Islet precursor cell (in vitro differentiated cells): ENCODE data around the gene SFTA2.
"Not testable (repeated sequence)": the region's sequence is repeated elsewhere in the genome, so short reads cannot be mapped to it uniquely, and the experiment has no call there.

Experiments
- DNase-seq: peaks from one replicate; pipeline ENCODE4 v3.0.0-alpha.2; 2018

SFTA2 gene

GRCh38 chr6:30912746-30913520 lies 19.0 kb downstream of the SFTA2 start:
- no peak for DNase-seq

GRCh38 chr6:30910473-30910872 lies 21.5 kb downstream of the SFTA2 start:
- DNase-seq: not testable (repeated sequence)

- DNase-seq: no peak
Observed at GRCh38 chr6:30908700-30909099, 23.3 kb downstream of the SFTA2 start.

- peak; percentile 99 for DNase-seq
Observed at GRCh38 chr6:30907758-30908591, 24.0 kb downstream of the SFTA2 start, which contains the start of gene GTF2H4. GTF2H4 (plus strand) TSS chr6:30908207.

- DNase-seq: not testable (repeated sequence)
Observed at GRCh38 chr6:30907290-30907757, 24.6 kb downstream of the SFTA2 start.

GRCh38 chr6:30903236-30903635 lies 28.7 kb downstream of the SFTA2 start:
- no peak for DNase-seq

GRCh38 chr6:30902709-30903108 lies 29.3 kb downstream of the SFTA2 start:
- DNase-seq: no peak

GRCh38 chr6:30902196-30902595 lies 29.8 kb downstream of the SFTA2 start:
- DNase-seq: not testable (repeated sequence)

GRCh38 chr6:30901436-30901835 lies 30.5 kb downstream of the SFTA2 start:
- DNase-seq: no peak

- DNase-seq: no peak
Observed at GRCh38 chr6:30900863-30901417, 31.0 kb downstream of the SFTA2 start.

GRCh38 chr6:30898750-30899360 lies 33.1 kb downstream of the SFTA2 start:
- no peak for DNase-seq

GRCh38 chr6:30897882-30898281 lies 34.1 kb downstream of the SFTA2 start:
- no peak for DNase-seq

GRCh38 chr6:30896541-30896940 lies 35.4 kb downstream of the SFTA2 start:
- no peak for DNase-seq

GRCh38 chr6:30895343-30895742 lies 36.6 kb downstream of the SFTA2 start:
- DNase-seq: no peak

- no peak for DNase-seq
Observed at GRCh38 chr6:30894935-30895334, 37.0 kb downstream of the SFTA2 start.

GRCh38 chr6:30894381-30894780 lies 37.6 kb downstream of the SFTA2 start:
- DNase-seq: no peak

GRCh38 chr6:30893666-30894065 lies 38.3 kb downstream of the SFTA2 start:
- DNase-seq: no peak

- DNase-seq: no peak
Observed at GRCh38 chr6:30893001-30893591, 38.9 kb downstream of the SFTA2 start.

- no peak for DNase-seq
Observed at GRCh38 chr6:30891816-30892538, 40.0 kb downstream of the SFTA2 start.

GRCh38 chr6:30891450-30891723 lies 40.6 kb downstream of the SFTA2 start:
- DNase-seq: no peak

GRCh38 chr6:30890646-30891449 lies 41.1 kb downstream of the SFTA2 start:
- no peak for DNase-seq
